Epithelial cell of proximal tubule (primary cell): ENCODE measurements around the gene AUTS2. TPM values are rescaled to one million over a fixed set of nuclear protein-coding genes. Genes with fewer than 3 reads are reported as not detected.

Experiments used
- DNase-seq: peaks from one replicate; pipeline ENCODE4 v3.0.0-alpha.2; 2011; ENCODE audit warnings: low read depth
- H3K4me3 ChIP-seq: 2 replicates; pipeline ENCODE4 v1.5.1; 2011; ENCODE audit warnings: low read depth, mild to moderate bottlenecking, low read length
- total RNA-seq: library from RNA; depleted of rRNA; stranded (reverse); fragments of >200 nt; gene quantifications from 2 replicates; pipeline ENCODE4 v1.2.3, GENCODE V29; 2015
- TF ChIP-seq, protein P1 (sequence below): conservative IDR thresholded peaks from 2 replicates; pipeline ENCODE4 v1.5.1; 2012; ENCODE audit warnings: low read depth, mild to moderate bottlenecking, low read length

The AUTS2 gene
- total RNA-seq, 1 donor from 2014 or later = 10.0 TPM

DNA sequence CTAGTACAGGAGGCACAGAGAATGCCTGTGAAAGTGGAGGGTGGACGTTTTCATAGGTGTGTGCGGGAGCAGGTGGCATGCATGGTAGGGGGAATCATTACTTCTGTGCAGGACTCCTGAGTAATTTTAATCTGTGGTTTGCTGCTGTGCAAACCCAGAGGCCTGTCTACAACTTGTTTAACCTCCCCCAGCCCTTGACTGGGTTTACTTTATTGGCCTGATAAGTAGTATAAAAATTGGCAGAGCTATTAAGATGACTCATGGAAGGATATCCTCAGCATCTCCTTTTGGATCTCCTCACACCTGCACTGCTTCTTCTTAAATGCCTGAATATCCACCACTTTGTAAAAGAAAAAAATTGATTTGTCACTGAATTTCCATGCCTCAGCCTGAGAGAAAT, 104.8 kb downstream of the AUTS2 start:
- no peak for DNase-seq
- TF ChIP-seq, protein P1, sequence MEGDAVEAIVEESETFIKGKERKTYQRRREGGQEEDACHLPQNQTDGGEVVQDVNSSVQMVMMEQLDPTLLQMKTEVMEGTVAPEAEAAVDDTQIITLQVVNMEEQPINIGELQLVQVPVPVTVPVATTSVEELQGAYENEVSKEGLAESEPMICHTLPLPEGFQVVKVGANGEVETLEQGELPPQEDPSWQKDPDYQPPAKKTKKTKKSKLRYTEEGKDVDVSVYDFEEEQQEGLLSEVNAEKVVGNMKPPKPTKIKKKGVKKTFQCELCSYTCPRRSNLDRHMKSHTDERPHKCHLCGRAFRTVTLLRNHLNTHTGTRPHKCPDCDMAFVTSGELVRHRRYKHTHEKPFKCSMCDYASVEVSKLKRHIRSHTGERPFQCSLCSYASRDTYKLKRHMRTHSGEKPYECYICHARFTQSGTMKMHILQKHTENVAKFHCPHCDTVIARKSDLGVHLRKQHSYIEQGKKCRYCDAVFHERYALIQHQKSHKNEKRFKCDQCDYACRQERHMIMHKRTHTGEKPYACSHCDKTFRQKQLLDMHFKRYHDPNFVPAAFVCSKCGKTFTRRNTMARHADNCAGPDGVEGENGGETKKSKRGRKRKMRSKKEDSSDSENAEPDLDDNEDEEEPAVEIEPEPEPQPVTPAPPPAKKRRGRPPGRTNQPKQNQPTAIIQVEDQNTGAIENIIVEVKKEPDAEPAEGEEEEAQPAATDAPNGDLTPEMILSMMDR = no peak
- H3K4me3 ChIP-seq = no peak overlapping the region

DNA sequence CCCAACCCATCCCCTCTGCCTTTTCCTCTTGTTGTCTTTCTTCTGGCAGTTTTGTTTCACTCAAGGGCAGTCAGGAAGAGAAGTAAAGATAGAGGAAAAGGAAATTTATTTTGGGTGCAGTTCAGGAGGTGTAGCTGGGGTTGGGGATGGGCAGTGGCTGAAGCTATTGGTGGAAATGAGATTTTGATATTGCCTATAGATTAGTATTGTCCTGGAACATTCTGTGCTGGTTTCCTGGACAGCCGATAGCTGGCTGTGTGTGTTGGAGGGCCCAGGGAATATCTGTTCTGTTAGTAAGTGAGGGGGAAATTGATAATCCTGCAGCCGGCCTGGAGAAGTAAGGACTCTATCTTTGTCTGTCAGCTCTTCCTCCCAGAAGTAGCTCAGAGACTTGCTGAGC, 107.8 kb downstream of the AUTS2 start:
- TF ChIP-seq, protein P1 = no peak
- DNase-seq = no peak
- no peak overlapping the region for H3K4me3 ChIP-seq

DNA sequence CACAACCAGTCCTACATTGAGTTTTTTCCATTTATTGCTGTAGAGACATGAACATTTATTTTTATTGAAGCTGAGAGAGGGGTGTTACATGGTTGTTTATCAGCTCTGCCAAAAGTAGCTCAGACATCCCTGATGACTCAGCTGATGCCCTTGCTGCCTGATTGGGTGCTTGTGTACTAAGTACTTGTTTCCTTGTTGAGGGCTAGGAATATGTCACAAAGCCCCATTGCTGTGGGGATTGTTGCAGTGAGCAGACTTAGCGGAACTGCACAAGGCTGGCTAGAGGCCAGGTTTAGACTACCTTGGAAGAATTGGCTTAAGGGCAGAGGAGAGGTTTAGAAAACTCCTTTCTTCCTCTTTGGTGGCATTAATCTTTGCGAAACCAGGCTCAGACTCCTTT, 110.6 kb downstream of the AUTS2 start:
- DNase-seq = no peak
- TF ChIP-seq, protein P1 = no peak

DNA sequence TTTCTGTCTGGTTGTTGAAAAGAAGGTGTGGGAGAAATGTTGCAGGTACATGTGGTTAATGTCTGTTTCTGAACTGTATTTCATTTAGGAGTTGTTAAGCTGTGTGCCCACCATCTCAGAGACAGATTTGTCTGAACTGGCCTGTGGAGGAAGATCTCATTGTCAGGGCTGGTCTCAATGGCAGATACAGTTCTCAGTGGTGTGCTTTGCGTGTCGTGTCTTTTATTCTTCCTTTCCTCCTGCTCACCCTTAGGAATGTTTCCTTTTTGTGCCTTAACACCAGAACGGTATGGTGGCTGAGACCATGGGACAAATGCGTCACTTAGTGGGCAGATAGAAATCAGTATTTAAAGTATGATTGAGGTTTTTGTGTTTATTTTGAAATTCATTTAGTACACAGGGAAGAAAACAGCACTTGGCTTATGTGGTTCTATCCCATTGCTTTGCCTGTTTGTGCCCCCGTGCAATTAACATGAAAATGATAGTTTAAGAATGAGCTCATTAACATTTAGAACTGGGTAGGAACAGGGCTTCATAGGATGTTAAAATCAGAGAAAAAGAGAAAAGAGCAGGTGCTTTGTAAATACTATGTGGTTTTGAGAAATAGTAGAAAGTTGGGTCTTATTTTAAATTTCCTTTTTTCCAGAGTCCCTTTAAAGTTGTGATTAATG, 112.6 kb downstream of the AUTS2 start:
- no peak for DNase-seq
- no peak overlapping the region for H3K4me3 ChIP-seq
- TF ChIP-seq, protein P1 = no peak

More for the DNA sequence above, 110.6 kb downstream of the AUTS2 start:
- H3K4me3 ChIP-seq = no peak overlapping the region

DNA sequence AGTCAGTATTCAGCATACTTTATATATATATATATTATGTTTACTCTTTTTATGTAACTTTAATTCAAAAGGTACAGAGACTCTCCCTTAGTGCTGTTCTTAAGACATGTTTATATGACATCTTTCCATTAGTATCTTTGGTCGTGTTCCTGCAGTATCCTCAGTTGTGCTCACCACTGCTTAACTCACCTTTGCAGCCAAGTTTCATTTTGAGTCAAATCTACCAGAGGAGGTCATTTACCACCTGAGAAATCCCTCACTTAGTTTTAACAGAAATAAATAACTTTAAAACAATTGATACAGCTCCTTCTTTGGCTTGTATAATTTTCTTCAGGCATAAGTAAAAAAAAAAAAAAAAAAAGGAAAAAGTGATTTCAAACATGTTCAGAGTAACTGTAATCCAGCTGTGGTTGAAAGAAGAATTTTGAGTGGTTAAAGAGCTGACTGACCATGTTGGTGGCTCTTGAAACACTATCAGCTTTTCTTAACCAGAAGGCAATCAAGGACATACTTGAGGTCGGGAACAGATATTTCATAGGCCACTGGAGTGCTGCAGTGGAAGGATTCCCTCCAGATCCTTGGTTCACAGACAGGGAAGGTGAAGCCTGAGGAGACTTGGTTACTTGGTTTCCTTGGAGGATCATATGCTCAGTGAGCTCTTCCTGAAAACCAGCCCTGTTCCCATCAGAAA, 116.8 kb downstream of the AUTS2 start:
- no peak overlapping the region for H3K4me3 ChIP-seq
- DNase-seq = no peak
- TF ChIP-seq, protein P1 = no peak

DNA sequence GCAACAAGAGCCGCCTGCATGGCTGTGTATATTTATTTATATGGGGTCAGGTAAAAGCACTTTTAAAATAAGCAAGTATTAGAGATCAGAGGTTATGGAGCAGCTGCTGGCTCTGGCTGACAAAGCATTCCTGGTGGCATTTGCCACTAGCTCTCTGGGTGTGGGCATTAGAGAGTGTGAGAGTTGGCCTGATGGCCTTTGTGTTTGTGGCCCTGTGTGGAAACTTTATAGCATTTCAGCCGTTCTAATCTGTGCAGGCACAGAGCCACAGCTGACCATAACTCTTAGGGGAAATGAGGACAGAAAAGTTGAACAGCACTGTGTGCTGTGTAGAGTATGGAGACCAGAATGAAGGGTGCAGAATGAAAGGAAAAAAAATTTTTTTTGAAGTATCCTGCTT, 118.9 kb downstream of the AUTS2 start:
- no peak for DNase-seq
- TF ChIP-seq, protein P1 = no peak

DNA sequence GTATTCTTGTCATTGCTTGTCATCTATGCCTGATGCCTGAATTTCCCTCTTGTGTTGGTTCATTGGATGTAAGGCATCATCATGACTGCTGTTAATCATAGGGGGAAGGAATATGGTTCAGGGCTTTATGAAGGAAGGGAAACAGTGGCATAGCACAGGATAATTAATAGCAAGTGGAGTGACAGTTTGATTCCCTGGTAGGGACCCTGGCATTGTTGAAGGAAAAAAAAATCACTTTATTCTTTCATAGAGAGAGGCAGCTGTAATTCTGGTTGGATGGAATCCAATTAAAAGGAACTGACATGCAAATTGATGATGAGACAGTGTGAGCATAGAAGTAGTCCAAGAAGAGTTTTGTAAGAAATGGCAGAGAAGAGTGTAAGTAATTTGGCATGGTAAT, 121.4 kb downstream of the AUTS2 start:
- DNase-seq = no peak
- H3K4me3 ChIP-seq = no peak overlapping the region
- TF ChIP-seq, protein P1 = no peak

More for the DNA sequence above, 118.9 kb downstream of the AUTS2 start:
- H3K4me3 ChIP-seq = no peak overlapping the region
